ENCODE measurements around the gene NDUFV1.
A peak's percentile ranks its signal among the peaks of the same experiment; 100 is the strongest.
"Not testable (repeated sequence)": the region's sequence is repeated elsewhere in the genome, so short reads cannot be mapped to it uniquely, and the experiment has no call there.

The NDUFV1 gene

DNA sequence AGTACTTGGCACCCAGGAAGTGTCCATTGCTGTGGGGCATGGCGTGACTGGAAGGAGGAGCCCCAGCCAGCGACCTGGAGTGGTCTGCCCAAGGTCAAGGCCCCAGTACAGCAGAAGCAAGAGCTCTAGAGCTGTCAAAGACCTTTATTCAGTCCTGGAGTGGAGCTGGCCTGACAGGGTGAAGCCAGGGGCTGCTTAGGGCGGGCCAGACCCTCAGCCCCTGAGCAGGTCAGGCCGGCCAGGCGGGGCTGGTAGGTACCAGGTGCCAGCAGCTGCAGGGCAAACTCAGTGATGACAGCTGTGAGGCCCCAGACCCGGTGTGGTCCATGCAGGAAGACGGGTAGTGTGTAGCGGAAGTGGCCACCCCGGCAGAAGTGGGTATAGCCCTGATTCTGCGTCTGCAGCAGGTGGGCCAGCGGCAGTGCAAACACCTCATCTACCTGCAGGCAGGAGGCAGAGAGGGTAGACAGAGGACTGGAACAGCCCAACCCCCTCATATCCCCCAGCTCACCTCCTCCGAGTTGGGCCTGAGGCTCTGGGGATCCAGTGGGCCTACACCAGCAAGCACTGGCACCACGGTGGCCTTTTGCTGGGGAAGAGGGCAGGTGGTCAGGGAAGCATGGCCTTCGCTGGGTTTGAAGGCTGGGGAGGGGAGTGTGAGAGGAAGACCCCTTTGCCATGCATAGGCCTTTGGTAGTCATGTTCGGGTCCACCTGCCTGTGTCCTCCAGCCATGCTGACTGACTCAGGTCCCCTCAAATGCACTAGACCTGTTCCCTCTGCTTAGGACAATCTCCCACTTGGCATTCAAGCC is 21.3 kb downstream of the NDUFV1 start:
- no peak for DNase-seq (ENCODE audit: low read depth)

DNA sequence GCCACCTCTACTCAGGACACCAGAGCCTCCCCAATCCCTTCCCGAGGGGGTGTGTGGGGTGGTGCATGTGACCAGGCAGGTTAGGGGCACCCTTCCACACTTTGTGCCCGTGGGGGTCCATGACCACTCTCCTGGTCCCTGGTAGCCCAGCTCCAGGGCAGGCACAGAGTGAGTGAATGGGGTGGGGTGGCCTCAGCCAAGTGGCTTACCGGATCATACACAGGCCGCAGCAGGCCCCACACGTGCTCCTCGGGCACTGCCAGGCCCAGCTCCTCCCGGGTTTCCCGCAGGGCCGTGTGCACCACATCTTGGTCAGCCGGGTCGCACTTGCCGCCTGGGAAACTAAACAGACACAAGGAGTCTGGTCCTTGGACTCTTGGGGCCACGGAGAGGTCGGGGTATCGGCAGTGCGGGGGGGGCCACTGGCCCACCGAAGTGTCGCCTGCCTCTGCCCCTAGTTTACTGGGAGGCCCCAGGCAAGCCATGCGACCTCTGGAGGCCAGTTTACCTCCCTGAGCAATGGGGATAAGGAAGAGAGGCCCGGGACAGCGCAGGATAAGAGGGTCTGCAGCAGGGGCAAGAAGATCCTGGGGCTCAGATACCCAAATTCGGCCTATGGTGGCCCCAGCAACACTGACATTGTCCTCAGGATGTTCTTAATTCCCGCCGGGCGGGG is 22.1 kb downstream of the NDUFV1 start:
- no peak for DNase-seq (ENCODE audit: low read depth)

DNA sequence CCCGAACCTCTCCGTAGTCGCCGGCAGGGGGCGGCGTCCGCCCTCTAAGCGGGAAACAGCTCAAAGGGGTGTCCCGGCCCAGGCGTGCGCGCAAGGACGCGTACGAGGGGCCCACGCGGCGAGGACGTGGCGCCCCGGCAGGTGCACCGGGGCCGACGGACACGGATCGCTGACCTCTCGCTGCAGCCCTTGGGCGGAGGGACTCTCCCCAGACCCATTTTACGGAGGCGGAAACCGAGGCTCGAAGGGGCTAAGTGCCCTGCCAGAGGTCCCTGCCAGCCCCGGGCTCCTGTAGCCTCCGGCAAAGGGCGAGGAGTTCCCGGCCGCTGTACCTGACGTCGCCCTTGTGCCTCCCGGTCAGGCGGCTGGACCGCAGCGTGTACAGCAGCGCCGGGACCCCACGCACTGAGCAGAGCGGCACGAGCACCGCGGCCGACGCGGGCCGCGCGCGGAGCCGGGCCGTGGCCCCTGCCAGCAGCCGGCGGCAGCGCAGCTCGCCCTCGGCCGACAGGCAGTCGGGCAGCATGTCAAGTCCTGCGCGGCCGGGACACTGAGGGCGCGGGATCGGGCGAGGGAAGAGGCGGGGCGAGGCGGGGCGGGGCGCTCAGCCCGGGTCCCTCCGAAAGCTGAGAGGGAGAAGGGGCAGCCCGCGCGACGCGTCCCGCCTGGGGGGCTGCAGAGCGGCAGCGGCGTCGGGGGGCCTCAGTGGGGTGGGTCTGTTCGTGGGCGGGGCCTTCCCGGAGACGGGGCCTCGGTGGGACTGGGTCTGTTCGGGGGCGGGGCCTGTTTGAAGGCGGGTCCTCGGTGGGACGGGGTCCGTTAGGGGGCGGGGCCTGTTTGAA is 22.9 kb downstream of the NDUFV1 start, which contains the start of gene NUDT8:
Gene NUDT8, minus strand, starts transcription at position 552 of the 842 bp plus-strand sequence. Its CDS starts 26 bp downstream, at position 526.
- DNase-seq (ENCODE audit: low read depth) = peak; percentile 78

DNA sequence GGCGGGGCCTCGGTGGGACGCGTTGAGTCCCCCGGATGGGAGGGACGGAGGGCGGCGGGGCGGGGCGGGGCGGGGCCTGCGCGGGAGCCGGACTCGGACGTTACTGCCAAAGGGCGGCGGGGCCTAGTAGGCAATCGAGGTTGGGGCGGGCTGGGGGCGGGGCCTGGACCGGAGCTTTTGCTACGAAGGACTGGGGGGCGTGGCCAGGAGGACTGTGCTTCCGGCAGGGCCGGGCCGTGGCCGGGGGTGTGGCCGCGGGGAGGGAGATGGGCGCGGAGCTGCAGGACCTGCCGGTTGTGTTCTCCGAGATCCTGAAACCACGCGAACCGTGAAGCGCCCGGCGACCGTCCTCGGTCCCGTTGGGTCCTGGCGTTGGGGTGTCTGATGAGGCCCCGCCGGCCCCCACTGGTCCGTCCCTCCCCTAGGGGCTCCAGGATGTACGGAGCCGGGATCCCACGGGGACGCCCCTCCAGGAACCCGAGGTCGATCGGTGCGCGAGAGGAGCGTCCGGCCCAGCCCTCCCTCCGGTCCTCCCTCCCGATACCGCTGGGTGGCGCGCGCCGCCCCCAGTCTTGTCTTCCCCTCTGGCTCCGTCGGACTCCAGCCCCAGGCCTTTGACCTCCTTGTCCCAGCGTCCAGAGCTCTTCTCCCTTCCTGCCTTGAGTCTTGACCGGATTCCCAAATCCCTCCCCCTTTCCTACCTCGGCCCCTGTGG is 23.6 kb downstream of the NDUFV1 start:
- peak; percentile 93 for DNase-seq (ENCODE audit: low read depth)

DNA sequence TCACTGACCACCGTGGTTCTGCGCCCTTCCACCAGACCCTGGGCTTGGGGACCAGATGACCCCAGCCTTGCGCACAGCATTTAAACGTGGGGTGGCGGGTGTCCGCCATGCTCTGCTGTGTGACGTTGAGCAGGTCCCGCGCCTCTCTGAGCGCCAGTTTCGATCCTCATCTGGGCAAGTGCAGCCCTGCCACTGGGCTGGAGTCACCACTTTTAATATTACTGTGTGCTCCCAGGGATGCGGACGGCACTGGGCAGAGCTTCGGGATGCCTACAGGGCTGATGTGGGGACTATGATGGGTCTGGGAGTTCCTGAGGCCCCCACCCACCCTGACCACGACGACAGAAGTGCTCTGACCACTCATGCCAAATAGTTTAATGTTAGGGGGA is 24.2 kb downstream of the NDUFV1 start:
- no peak for DNase-seq (ENCODE audit: low read depth)

DNA sequence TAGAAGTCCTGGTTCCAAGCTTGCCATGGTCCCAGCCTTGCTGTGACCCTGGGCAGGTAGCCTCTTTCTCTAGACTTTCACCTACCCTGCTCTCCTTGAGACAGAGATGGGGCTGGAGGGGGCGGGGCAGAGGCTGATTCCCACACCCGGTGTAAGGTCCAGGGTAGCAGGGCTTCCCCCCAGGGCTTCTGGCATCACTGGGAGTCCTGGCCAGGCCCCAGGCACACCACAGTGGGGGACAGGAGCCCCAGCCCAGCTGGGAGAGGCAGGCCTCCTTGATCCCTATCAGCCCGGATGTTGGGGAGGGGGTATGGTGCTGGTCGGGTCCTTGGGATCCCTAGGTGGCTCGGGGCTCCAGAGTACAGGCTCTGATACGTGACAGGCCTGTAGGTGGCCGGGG is 24.7 kb downstream of the NDUFV1 start:
- no peak for DNase-seq (ENCODE audit: low read depth)

DNA sequence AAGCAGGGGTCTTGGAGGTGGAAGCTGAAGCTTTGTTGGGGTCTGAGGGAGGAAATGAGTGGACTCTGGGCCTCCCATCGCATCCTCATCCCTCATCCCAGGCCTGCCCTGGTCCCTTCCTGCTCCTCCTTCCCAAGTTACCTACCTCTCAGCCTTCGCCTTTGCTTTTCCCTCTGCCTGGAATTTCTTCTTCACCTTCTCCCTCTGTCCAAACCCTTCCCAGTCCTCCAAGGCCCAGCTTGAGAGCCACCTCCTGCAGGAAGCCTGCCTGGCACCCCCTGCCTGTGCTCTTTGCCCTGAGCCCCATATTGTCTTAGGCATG is 25.1 kb downstream of the NDUFV1 start:
- no peak for DNase-seq (ENCODE audit: low read depth)

DNA sequence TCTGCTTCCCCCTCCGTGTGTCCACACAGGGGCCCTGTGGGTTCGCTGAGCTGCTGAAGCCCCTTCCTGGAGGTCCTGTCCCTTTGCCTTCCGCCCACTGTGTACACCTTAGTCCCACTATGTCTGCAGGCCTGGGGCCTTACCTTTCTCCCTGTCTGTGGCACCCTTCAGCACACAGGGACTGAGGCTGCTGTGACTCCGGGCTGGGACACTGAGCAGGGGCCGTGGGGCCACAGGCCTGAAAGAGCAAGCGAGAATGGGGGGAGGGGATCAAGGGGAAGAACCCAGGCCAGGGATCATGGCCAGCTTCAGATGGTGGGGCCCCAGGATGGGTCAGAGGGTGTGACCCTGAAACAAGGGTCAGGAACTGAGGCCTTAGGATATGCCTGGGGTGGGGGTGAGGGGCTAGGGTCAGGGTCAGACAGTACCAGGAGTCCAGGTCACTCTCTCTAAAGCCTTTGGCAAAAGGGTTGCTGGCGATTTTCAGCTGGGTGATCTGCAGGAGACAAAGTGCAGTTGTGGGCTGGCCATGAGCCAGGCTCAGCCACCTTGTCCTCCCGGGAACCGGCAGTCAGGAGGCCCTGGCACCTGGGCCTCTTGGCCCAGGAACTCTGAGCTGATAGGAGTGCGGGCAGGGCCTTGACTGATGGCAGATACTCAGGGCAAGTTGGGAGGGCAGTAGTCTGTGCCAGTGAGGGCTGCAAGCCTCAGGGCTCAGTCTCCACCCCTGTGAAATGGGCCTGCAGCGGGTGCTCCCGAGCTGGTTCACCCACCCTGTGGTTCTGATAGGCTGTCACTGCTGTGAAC is 25.6 kb downstream of the NDUFV1 start:
- DNase-seq (ENCODE audit: low read depth) = no peak

DNA sequence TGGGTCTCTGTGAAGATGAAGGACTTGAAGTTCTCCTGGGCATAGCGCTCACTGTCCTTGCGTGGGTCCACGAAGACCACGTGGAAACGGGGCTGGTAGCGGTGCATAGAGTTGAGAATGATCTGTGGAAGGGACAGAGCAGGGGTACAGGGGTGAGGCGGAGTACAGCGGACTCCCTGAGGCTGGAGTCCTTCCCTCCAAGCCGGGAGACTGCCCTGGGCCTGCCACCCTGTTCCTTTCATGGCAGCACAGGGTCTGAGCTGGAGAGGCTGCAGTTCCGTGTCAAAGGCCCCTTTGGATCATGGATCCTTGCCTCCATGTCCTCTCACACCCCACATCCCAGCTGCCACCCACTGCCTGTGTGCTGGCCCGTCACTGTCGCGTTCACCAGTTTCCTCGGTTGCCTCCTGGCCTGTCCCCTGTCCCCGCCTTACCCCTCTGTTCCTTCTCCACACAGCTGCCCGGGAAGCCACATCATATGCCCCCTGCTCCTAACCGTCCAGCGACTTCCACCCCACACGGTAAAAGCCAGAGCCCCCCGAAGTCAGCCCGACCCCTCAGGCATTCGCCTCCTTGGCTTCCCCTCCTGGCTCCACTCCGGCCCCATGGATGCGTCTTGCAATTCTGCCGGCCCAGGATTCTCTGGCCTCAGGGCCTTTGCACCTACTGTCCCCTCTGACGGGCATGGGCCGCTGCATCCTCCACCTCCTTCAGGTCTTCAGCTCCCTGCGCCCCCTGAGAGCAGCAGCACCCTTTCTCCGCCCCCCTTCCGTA is 26.4 kb downstream of the NDUFV1 start:
- DNase-seq (ENCODE audit: low read depth) = no peak

DNA sequence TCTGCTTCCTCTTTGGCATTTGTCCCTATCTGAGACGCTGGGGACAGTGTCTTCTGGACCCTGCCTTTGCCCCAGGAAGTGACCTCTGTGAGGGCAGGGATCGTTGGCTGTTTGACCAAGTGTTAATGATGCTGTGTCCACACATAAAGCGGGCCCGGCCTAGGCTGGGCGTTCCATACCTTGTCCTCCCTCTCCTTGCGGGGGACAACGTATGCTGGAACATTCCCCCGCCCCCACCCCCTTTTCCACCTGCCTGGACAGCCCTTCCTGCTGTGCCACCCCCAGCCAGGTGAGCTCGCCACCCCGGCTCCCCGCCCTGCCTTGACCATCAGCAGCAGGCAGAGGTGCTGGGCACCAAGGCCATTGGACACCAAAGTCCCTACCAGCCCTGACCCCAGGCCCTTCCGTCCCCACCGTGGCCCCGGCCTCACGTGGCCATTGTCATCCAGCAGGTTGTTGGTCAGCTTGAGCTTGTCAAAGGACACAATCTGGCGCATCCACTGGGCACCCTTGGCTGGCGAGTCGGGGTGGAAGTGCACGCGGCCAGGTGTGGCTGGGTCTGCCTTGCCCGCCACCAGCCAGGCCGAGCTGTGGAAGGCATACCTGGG is 27.1 kb downstream of the NDUFV1 start:
- no peak for DNase-seq (ENCODE audit: low read depth)

DNA sequence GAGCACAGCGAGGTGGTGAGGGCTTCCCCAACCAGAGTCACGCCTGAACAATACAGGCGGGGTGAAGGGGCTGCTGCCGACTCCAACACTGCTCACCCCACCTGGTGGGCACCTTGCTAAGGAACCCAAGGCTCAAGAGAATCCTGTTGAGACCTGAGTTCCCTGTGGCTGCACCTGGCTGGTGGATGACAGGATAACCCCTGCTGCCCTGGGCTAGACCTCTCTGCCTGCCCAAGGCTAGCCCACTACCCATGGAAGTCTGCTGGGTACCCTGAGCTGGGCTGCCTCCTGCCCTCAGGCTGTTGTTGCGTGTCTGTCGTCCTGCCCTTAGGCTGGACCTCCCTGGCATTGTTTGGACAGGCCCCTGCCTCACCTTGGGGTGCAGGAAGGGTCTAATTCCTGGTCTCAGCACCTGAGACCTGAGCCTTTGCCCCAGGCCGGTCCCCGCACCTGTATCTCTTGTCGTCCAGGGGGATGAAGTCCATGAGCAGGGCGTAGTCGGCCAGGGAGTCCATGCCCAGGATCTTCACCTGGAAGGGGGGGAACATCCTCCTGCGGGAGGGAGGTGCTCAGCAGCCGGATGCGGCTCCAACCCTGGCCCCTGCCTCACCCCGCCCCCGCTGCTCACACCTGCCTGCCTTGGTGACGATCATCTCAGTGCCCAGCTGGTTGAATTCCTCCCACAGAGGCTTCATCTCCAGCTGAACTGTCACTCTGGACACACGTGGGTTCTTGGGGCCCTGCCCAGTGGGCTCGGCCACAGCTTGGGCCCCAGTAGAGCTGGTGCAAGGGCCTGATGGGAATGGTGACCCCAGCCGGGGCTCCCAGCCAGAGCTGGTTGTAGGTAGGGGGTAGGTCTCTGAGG is 27.9 kb downstream of the NDUFV1 start:
- DNase-seq (ENCODE audit: low read depth) = no peak

DNA sequence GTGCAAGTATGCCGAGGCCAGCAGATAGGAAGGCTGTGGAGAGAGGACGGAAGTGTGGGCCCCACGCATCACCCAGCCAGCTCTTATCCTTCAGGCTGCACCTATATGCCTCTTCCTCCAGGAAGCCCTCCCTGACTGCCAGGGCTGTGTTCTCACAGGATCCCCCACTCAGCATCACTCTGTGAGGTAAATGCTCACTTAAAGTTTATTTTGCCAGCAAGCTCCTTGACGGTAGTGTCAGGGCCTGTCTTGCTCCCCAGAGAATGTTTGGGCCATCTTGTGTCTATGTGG is 28.4 kb downstream of the NDUFV1 start:
- no peak for DNase-seq (ENCODE audit: low read depth)

DNA sequence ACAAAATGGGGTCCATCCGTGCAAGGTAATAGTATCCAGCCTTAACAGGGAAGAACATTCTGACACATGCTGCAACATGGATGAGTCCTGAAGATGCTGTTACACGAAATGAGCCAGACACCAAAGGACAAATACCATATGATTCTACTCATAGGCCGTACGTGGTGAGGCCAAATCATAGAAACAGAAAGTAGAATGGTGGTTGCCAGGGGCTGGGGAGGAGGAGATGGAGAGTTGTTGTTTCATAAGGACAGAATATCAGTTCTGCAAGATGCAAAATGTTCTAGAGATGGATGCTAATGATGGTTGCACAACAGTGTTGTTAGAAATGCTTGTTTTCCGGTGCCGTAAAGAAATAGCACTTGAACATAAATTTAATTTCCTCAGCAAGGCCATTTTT is 30.2 kb downstream of the NDUFV1 start:
- no peak for DNase-seq (ENCODE audit: low read depth)

DNA sequence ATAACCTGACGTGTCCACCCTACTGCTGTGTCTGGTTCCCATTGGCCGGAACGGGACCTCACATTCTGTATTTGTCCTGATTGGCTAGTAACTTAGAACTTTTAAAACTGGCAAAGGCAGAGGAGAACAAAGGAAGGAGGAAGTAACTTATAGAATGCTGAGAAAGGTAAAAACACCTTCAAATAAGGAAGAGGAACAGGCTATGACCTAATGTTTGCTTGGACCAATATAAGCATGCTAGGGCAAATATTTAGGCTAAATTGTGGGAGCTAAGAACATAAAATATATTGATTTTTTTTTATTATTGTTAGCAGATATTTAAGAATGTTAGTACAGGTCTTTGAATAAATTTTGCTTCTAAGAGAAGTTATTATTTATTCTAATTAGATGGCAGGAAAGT is 30.7 kb downstream of the NDUFV1 start:
- not testable (repeated sequence) for DNase-seq (ENCODE audit: low read depth)

DNA sequence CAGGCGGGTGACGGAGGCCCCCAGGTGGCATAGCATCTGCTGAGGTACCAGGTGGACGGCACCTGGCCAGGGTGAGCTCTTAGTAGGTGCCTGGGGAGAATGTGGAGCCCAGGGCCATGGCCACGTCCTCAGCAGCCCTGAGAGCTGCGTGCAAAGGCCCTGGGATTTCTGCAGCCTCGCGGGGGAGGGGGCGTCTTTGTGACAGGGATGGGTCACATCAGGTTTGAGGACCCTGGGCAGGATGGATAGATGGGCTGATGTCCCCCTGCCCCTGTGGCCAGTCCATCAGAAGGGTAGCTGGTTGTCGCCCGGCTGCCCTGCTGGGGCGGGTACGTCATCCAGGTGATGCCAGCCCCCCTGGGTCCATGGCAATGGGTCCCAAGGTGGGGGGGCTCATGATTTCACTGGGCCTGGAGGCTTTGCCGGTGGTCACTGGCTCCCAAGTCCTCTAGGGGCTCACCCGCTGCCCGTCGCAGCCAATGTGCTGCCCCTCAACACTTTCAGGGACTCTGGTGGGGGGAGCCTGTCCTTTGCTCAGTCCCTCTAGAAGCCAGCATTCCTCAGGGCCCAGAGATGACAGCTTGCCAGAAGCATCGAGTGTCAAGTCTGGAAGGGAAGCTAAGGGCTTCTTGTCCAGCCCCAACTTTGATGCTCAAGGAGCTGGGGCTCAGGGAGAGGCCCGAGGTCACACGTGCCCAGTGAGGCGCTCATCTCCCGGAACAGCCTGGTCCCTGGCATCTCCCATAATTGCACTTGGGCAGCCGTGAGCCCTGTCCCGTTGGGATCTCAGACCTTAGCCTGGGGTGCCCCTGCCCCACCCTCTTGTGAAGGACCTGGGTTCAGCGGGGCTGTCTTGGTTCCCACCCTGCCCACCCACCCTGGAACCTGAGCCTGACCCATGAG is 32.0 kb downstream of the NDUFV1 start:
- DNase-seq (ENCODE audit: low read depth) = no peak

DNA sequence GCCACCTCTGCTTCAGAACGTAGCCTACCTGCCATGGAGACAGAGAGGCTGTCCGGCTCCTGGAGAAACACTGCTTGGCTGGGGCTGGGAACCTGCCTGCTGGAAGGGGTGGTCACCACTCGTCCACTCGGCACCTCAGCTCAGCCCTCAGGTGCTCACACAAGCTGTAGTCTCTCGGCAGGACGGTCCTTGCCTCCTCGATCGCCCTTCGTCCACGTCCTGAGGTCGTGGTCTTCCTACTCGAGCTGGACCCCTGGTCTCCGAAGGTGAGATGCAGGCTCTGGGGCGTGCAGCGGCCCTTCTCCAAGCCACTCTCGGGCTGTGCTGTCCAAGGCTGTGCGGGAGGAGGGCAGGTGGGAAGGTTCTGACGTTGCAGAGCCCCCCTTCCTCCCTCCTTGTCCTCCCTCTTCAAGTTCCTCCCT is 32.7 kb downstream of the NDUFV1 start, which contains the start of gene TBX10:
Gene TBX10, minus strand, starts transcription at position 326 of the 422 bp plus-strand sequence. Its CDS starts 291 bp downstream, at position 35.
- no peak for DNase-seq (ENCODE audit: low read depth)

DNA sequence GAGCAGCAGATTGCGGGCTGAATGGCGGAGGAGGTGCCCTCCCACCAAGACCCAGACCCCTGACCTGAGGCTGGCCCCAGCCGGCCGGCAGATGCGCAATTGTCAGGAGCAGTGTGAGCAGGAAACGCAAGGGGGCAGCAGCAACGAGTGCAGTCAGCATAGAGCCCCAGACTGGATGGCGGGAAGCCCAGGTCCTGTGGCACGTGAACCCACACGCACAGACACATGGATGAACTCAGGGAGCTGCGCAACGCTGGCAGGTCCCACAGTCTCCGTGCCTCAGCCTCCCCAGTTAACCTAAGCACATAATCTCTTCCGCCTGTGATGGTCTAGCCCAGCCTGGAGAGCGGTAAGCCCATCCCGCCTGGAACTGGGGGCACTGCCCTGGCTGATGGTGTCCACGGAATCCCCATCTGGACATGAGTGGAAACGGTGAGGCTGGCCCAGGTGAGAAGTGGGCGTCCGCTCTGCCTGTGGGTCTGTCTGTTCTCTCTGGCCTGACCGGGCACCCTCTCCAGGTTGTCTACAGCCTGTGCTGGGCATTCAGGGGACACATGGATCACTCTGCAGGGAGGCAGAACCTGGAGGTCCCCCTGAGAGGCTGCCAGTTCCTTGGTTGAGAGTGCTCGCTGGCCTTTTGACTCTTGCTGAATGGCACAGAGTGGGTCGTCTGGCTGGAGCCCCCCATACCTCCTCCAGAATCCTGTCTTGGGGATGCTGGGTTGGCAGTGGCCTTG is 33.5 kb downstream of the NDUFV1 start:
- peak; percentile 42 for DNase-seq (ENCODE audit: low read depth)
